ENCODE data around the gene GSTM5.

Gene GSTM5

GRCh38 chr1:109756848-109757521 is 44.9 kb downstream of the GSTM5 start:
- Histone ChIP-seq H2BK5ac (ENCODE audit: low read length) (no peak overlapping the region), H4K8ac (ENCODE audit: low read depth, low read length) (no peak overlapping the region), H3K4me2 (ENCODE audit: insufficient read depth, low read length, poor library complexity, severe bottlenecking) (no peak overlapping the region), H3K27ac (replicated peaks; ENCODE audit: low read length) (no peak overlapping the region), H2AFZ (ENCODE audit: low read length) (no peak overlapping the region), H2BK15ac (ENCODE audit: low read length) (no peak overlapping the region), H3K18ac (ENCODE audit: low read length) (peak overlapping the region; percentile 5), H3K4ac (ENCODE audit: low read length) (no peak overlapping the region), H3K14ac (ENCODE audit: low read length) (no peak overlapping the region), H3K36me3 (replicated peaks in 1 of 2; ENCODE audit: control insufficient read depth in 2 of 2, insufficient read depth in 2 of 2, low read length in 2 of 2) (no peaks in the 10 kb centered on the region), H3K9ac (ENCODE audit: low read depth, low read length, poor library complexity) (no peak overlapping the region), H4K91ac (ENCODE audit: low read depth, low read length, poor library complexity) (no peak overlapping the region), H2AK5ac (ENCODE audit: low read depth, low read length) (no peak overlapping the region), H3K23ac (ENCODE audit: low read depth, low read length, poor library complexity) (no peak overlapping the region), H3K4me3 (ENCODE audit: low read length in 2 of 2) (no peak overlapping the region), H2BK12ac (ENCODE audit: low read length) (no peak overlapping the region), H3K79me1 (ENCODE audit: low read depth, low read length) (no peaks in the 10 kb centered on the region), H2BK120ac (ENCODE audit: low read depth, low read length) (no peak overlapping the region), H3K9me3 (replicated peaks in 1 of 2; ENCODE audit: control insufficient read depth in 2 of 2, insufficient read depth in 1 of 2, low read depth in 1 of 2, low read length in 2 of 2) (no peaks in the 10 kb centered on the region), H3K27me3 (ENCODE audit: control insufficient read depth in 3 of 3, insufficient read depth in 3 of 3, low read depth in 1 of 3, low read length in 3 of 3) (peaks cover 0 to 37% (median 2%) of the 10 kb centered on the region in 3 experiments), H3K4me1 (ENCODE audit: control insufficient read depth in 2 of 2, insufficient read depth in 1 of 2, low read depth in 1 of 2, low read length in 2 of 2) (peaks cover 0 to 8% of the 10 kb centered on the region in 2 donors)
- DNase-seq (ENCODE audit: low spot score): no peak
- WGBS, 2 donors (ENCODE audit: extremely low coverage in 2 of 2, insufficient read length in 2 of 2, insufficient replicate concordance in 1 of 2): no CpG with 5 or more reads among the region's 7 CpGs

GRCh38 chr1:109757936-109758786 is 46.1 kb downstream of the GSTM5 start:
- WGBS, 2 donors (ENCODE audit: extremely low coverage in 2 of 2, insufficient read length in 2 of 2, insufficient replicate concordance in 1 of 2): no CpG with 5 or more reads among the region's 13 CpGs
- peak overlapping the region; percentile 23 for H2AK5ac ChIP-seq (ENCODE audit: low read depth, low read length)
- no peak for DNase-seq (ENCODE audit: low spot score)

GRCh38 chr1:109759513-109760334 is 47.7 kb downstream of the GSTM5 start:
- Histone ChIP-seq H3K4me3 (ENCODE audit: low read length in 2 of 2) (no peak overlapping the region), H4K8ac (ENCODE audit: low read depth, low read length) (no peak overlapping the region), H3K4me2 (ENCODE audit: insufficient read depth, low read length, poor library complexity, severe bottlenecking) (no peak overlapping the region), H2BK5ac (ENCODE audit: low read length) (no peak overlapping the region), H3K9ac (ENCODE audit: low read depth, low read length, poor library complexity) (no peak overlapping the region), H3K23ac (ENCODE audit: low read depth, low read length, poor library complexity) (no peak overlapping the region), H3K79me1 (ENCODE audit: low read depth, low read length) (no peaks in the 10 kb centered on the region), H2BK12ac (ENCODE audit: low read length) (peak overlapping the region; percentile 65), H3K18ac (ENCODE audit: low read length) (peak overlapping the region; percentile 60), H3K14ac (ENCODE audit: low read length) (no peak overlapping the region), H3K27ac (replicated peaks; ENCODE audit: low read length) (no peak overlapping the region), H2BK15ac (ENCODE audit: low read length) (no peak overlapping the region), H2AFZ (ENCODE audit: low read length) (no peak overlapping the region), H3K36me3 (replicated peaks in 1 of 2; ENCODE audit: control insufficient read depth in 2 of 2, insufficient read depth in 2 of 2, low read length in 2 of 2) (no peaks in the 10 kb centered on the region), H3K4me1 (ENCODE audit: control insufficient read depth in 2 of 2, insufficient read depth in 1 of 2, low read depth in 1 of 2, low read length in 2 of 2) (peaks cover 0 to 7% of the 10 kb centered on the region in 2 donors), H4K91ac (ENCODE audit: low read depth, low read length, poor library complexity) (no peak overlapping the region), H2AK5ac (ENCODE audit: low read depth, low read length) (peak overlapping the region; percentile 6), H2BK120ac (ENCODE audit: low read depth, low read length) (no peak overlapping the region), H3K9me3 (replicated peaks in 1 of 2; ENCODE audit: control insufficient read depth in 2 of 2, insufficient read depth in 1 of 2, low read depth in 1 of 2, low read length in 2 of 2) (no peaks in the 10 kb centered on the region), H3K27me3 (ENCODE audit: control insufficient read depth in 3 of 3, insufficient read depth in 3 of 3, low read depth in 1 of 3, low read length in 3 of 3) (peaks cover 0 to 18% (median 0%) of the 10 kb centered on the region in 3 experiments), H3K4ac (ENCODE audit: low read length) (no peak overlapping the region)
- no peak for DNase-seq (ENCODE audit: low spot score)
- no CpG with 5 or more reads among the region's 11 CpGs for WGBS, 2 donors (ENCODE audit: extremely low coverage in 2 of 2, insufficient read length in 2 of 2, insufficient replicate concordance in 1 of 2)

More at GRCh38 chr1:109757936-109758786, 46.1 kb downstream of the GSTM5 start:
- H2BK5ac ChIP-seq (ENCODE audit: low read length): no peak overlapping the region
- no peak overlapping the region for H3K4me2 ChIP-seq (ENCODE audit: insufficient read depth, low read length, poor library complexity, severe bottlenecking)
- no peak overlapping the region for H3K27ac ChIP-seq (replicated peaks; ENCODE audit: low read length)
- H2BK12ac ChIP-seq (ENCODE audit: low read length): no peak overlapping the region
- no peaks in the 10 kb centered on the region for H3K79me1 ChIP-seq (ENCODE audit: low read depth, low read length)
- H2BK15ac ChIP-seq (ENCODE audit: low read length): no peak overlapping the region
- no peak overlapping the region for H3K9ac ChIP-seq (ENCODE audit: low read depth, low read length, poor library complexity)
- peaks cover 0 to 8% of the 10 kb centered on the region in 2 donors for H3K4me1 ChIP-seq (ENCODE audit: control insufficient read depth in 2 of 2, insufficient read depth in 1 of 2, low read depth in 1 of 2, low read length in 2 of 2)
- peak overlapping the region; percentile 42 for H3K18ac ChIP-seq (ENCODE audit: low read length)
- H3K36me3 ChIP-seq (replicated peaks in 1 of 2; ENCODE audit: control insufficient read depth in 2 of 2, insufficient read depth in 2 of 2, low read length in 2 of 2): no peaks in the 10 kb centered on the region
- H3K27me3 ChIP-seq (ENCODE audit: control insufficient read depth in 3 of 3, insufficient read depth in 3 of 3, low read depth in 1 of 3, low read length in 3 of 3): peaks cover 0 to 26% (median 2%) of the 10 kb centered on the region in 3 experiments
- no peak overlapping the region for H3K4ac ChIP-seq (ENCODE audit: low read length)
- H2BK120ac ChIP-seq (ENCODE audit: low read depth, low read length): no peak overlapping the region
- no peak overlapping the region for H4K8ac ChIP-seq (ENCODE audit: low read depth, low read length)
- no peak overlapping the region for H3K23ac ChIP-seq (ENCODE audit: low read depth, low read length, poor library complexity)
- no peak overlapping the region for H4K91ac ChIP-seq (ENCODE audit: low read depth, low read length, poor library complexity)
- no peak overlapping the region for H3K14ac ChIP-seq (ENCODE audit: low read length)
- no peaks in the 10 kb centered on the region for H3K9me3 ChIP-seq (replicated peaks in 1 of 2; ENCODE audit: control insufficient read depth in 2 of 2, insufficient read depth in 1 of 2, low read depth in 1 of 2, low read length in 2 of 2)
- no peak overlapping the region for H3K4me3 ChIP-seq (ENCODE audit: low read length in 2 of 2)
- no peak overlapping the region for H2AFZ ChIP-seq (ENCODE audit: low read length)

All from neuronal stem cell (in vitro differentiated cells).